Left colon (tissue), 2 donors: Measurements from ENCODE around the gene FLYWCH1. TPM values are rescaled to one million over a fixed set of nuclear protein-coding genes. Genes with fewer than 3 reads are reported as not detected.

ENCODE experiments used
- ATAC-seq: fragments of 200-7000 bp; cut with Tn5 transposase; one replicate; pipeline ENCODE4 v1.9.1; 2020; ENCODE audit warnings: mild to moderate bottlenecking, moderate library complexity
- DNase-seq, 2 donors: peaks; one replicate each; pipeline ENCODE4 v3.0.0-alpha.2; 2020
- intact Hi-C, 2 donors: fragments of 100-400 bp; cut with DNase I in 1 of 2; cut with micrococcal nuclease in 1 of 2; formaldehyde crosslinking; loops; one replicate each; pipeline versions ENCODE4 v1.11.2 to v1.14.0; 2022; cut with DNase I, micrococcal nuclease
- total RNA-seq, 2 donors: library from RNA; stranded (reverse); fragmentation: NEBNext Ultra II Directional; extraction: Animal tissue kit (Norgen Biotek cat#: 25700); gene quantifications; one replicate each; pipeline ENCODE4 v1.2.1, GENCODE V29; 2021
- donor health status: DM: no; HTN: no; CAD: no.
- donor health status: DM: yes; HTN: yes; CAD: no.

Gene FLYWCH1
- total RNA-seq, 2 donors from 2014 or later: 23.0 to 27.3 TPM

- ATAC-seq: no peak
- DNase-seq: no peak
- intact Hi-C loops: no loop called here
Measured at GRCh38 chr16:2963074-2963722, 51.5 kb downstream of the FLYWCH1 start.

- ATAC-seq: no peak
- intact Hi-C loops: no loop called here
- peak; percentile 26 to 29 for DNase-seq
Measured at GRCh38 chr16:2963723-2964474, 52.2 kb downstream of the FLYWCH1 start, which contains the start of gene KREMEN2. TSS of gene KREMEN2 (plus strand) at chr16:2964275. CDS start at chr16:2964521, 246 bp downstream.

GRCh38 chr16:2964475-2965336 lies 53.0 kb downstream of the FLYWCH1 start:
- ATAC-seq (peak; percentile 7), DNase-seq (peak; percentile 25 to 63)
- intact Hi-C loops: no loop called here

GRCh38 chr16:2966043-2966807 lies 54.5 kb downstream of the FLYWCH1 start:
- ATAC-seq: no peak
- intact Hi-C loops: no loop called here
- DNase-seq: no peak

- ATAC-seq: peak; percentile 1
- DNase-seq: peak in 1 of 2 donors; percentile 46
- intact Hi-C loops: no loop called here
Measured at GRCh38 chr16:2966808-2967191, 55.1 kb downstream of the FLYWCH1 start.

GRCh38 chr16:2967211-2967631 lies 55.5 kb downstream of the FLYWCH1 start:
- intact Hi-C loops: no loop called here
- DNase-seq (no peak), ATAC-seq (no peak)

GRCh38 chr16:2967721-2968161 lies 56.0 kb downstream of the FLYWCH1 start:
- intact Hi-C loops: no loop called here
- no peak for DNase-seq
- no peak for ATAC-seq

GRCh38 chr16:2968368-2968737 lies 56.6 kb downstream of the FLYWCH1 start:
- ATAC-seq (peak; percentile 13), DNase-seq (peak; percentile 47 to 67)
- intact Hi-C loops: no loop called here

GRCh38 chr16:2968738-2969544 lies 57.2 kb downstream of the FLYWCH1 start, which contains the start of gene PAQR4:
TSS of gene PAQR4 (plus strand) at chr16:2969348. CDS start at chr16:2969675, 327 bp downstream.
- DNase-seq (peak; percentile 85 to 88), ATAC-seq (peak; percentile 78)
- intact Hi-C loops: no loop called here

GRCh38 chr16:2969545-2970521 lies 58.1 kb downstream of the FLYWCH1 start:
- DNase-seq: peak; percentile 73 to 81
- intact Hi-C loops: no loop called here

GRCh38 chr16:2970563-2970962 lies 58.8 kb downstream of the FLYWCH1 start:
- intact Hi-C loops: no loop called here
- ATAC-seq (no peak), DNase-seq (no peak)

More at GRCh38 chr16:2969545-2970521, 58.1 kb downstream of the FLYWCH1 start:
- peak; percentile 38 for ATAC-seq

- intact Hi-C loops: no loop called here
- ATAC-seq: no peak
- no peak for DNase-seq
Measured at GRCh38 chr16:2971134-2971984, 59.6 kb downstream of the FLYWCH1 start.

- DNase-seq (no peak), ATAC-seq (no peak)
- intact Hi-C loops: no loop called here
Measured at GRCh38 chr16:2971985-2972784, 60.5 kb downstream of the FLYWCH1 start.

GRCh38 chr16:2973093-2973492 lies 61.4 kb downstream of the FLYWCH1 start:
- intact Hi-C loops: no loop called here
- DNase-seq (no peak), ATAC-seq (no peak)
